ENCODE results near the gene FBN1. TPM values are rescaled to one million over a fixed set of nuclear protein-coding genes. Genes with fewer than 3 reads are reported as not detected.
A peak's percentile ranks its signal among the peaks of the same experiment; 100 is the strongest.

Gene FBN1
- total RNA-seq, 1 experiment from 2014 or later: 5.2 TPM

GRCh38 chr15:48522911-48523310 is 122.6 kb downstream of the FBN1 start:
- no peak for ATAC-seq
- no peak for TF ChIP-seq NFYB (CRISPR knock-in tag; conservative IDR thresholded peaks at IDR 0.05; ENCODE audit: low read depth)
- TF ChIP-seq HMGXB4 (CRISPR knock-in tag; IDR thresholded peaks at IDR 0.05): no peak
- TF ChIP-seq AR (CRISPR knock-in tag; IDR thresholded peaks at IDR 0.05): no peak
- TF ChIP-seq E2F4 (CRISPR knock-in tag; IDR thresholded peaks at IDR 0.05; ENCODE audit: borderline replicate concordance, low read depth): no peak
- TF ChIP-seq ZNF425 (CRISPR knock-in tag; conservative IDR thresholded peaks at IDR 0.05): no peak
- TF ChIP-seq ERG (CRISPR knock-in tag; IDR thresholded peaks at IDR 0.05): no peak
- TF ChIP-seq ATF3 (CRISPR knock-in tag; conservative IDR thresholded peaks at IDR 0.05): no peak
- no peak for TF ChIP-seq ZNF263 (CRISPR knock-in tag; IDR thresholded peaks at IDR 0.05; ENCODE audit: low read depth)
- no peak for TF ChIP-seq TP53 (CRISPR knock-in tag; IDR thresholded peaks at IDR 0.05)
- no peak for TF ChIP-seq MAX (CRISPR knock-in tag; IDR thresholded peaks at IDR 0.05)
- no peak for TF ChIP-seq MLX (CRISPR knock-in tag; IDR thresholded peaks at IDR 0.05)
- H3K36me3 Mint-ChIP-seq: no peaks in the 10 kb centered on the region
- H3K4me1 Mint-ChIP-seq: peaks cover 5% of the 10 kb centered on the region
- POLR2A ChIA-PET: no interaction called here
- H3K4me3 Mint-ChIP-seq: no peak overlapping the region
- no peaks in the 10 kb centered on the region for H3K27me3 Mint-ChIP-seq (ENCODE audit: low read depth)
- H3K9me3 Mint-ChIP-seq: peaks cover 4% of the 10 kb centered on the region; the same call in 1 of the 2 replicates
- DNase-seq (ENCODE audit: low spot score): no peak
- H3K27ac Mint-ChIP-seq: no peak overlapping the region
- CTCF ChIA-PET: no interaction called here

GRCh38 chr15:48522123-48522522 is 123.4 kb downstream of the FBN1 start:
- no peak overlapping the region for H3K27ac Mint-ChIP-seq
- H3K4me3 Mint-ChIP-seq: no peak overlapping the region

More at GRCh38 chr15:48522123-48522522, 123.4 kb downstream of the FBN1 start:
- Mint-ChIP-seq H3K9me3 (peaks cover 4% of the 10 kb centered on the region; the same call in 1 of the 2 replicates), H3K36me3 (no peaks in the 10 kb centered on the region), H3K27me3 (ENCODE audit: low read depth) (no peaks in the 10 kb centered on the region), H3K4me1 (peaks cover 5% of the 10 kb centered on the region)
- POLR2A ChIA-PET: no interaction called here
- CTCF ChIA-PET: interaction anchor here (2.7 kb wide), 1 partner anchor 163 kb away, joined by 31 read pairs; no protein-coding TSS in a partner anchor
- DNase-seq (ENCODE audit: low spot score) (no peak), ATAC-seq (no peak)
- TF ChIP-seq JAZF1 (CRISPR knock-in tag; IDR thresholded peaks at IDR 0.05): no peak
- TF ChIP-seq ZNF512 (CRISPR knock-in tag; IDR thresholded peaks at IDR 0.05; ENCODE audit: borderline replicate concordance): no peak
- no peak for TF ChIP-seq E2F4 (CRISPR knock-in tag; IDR thresholded peaks at IDR 0.05; ENCODE audit: borderline replicate concordance, low read depth)
- no peak for TF ChIP-seq E2F5 (CRISPR knock-in tag; IDR thresholded peaks at IDR 0.05)
- TF ChIP-seq NFYB (CRISPR knock-in tag; conservative IDR thresholded peaks at IDR 0.05; ENCODE audit: low read depth): no peak
- TF ChIP-seq ZNF121 (CRISPR knock-in tag; IDR thresholded peaks at IDR 0.05): no peak
- peak; percentile 99 for TF ChIP-seq HMGA2 (CRISPR knock-in tag; IDR thresholded peaks at IDR 0.05)
- TF ChIP-seq GRHL2 (CRISPR knock-in tag; IDR thresholded peaks at IDR 0.05; ENCODE audit: insufficient replicate concordance, severe bottlenecking): no peak

Data from WTC11 (cell line).